CD4-positive, alpha-beta T cell (primary cell): ENCODE results near the gene PRTG. TPM values are rescaled to one million over a fixed set of nuclear protein-coding genes. Genes with fewer than 3 reads are reported as not detected.

ENCODE experiments used
- ATAC-seq: fragments of 200-7000 bp; cut with Tn5 transposase; one replicate; pipeline ENCODE4 v1.10.0; 2022; ENCODE audit warnings: mild to moderate bottlenecking; ENCODE audit not compliant: poor library complexity
- CTCF ChIA-PET: fragments of 350-600 bp; sonication (Branson Sonifier 250); formaldehyde crosslinking; loops from one replicate; lab custom pipeline; 2021; ENCODE audit warnings: antibody characterized with exemption, inconsistent platforms; lab: Charles Lee
- POLR2A ChIA-PET: fragments of 350-600 bp; sonication (Branson Sonifier 250); formaldehyde crosslinking; loops from one replicate; lab custom pipeline; 2021; ENCODE audit warnings: antibody characterized with exemption, inconsistent platforms; lab: Charles Lee
- DNase-seq, 14 experiments: peaks; one replicate each; pipeline ENCODE4 v3.0.0-alpha.2; 2013 to 2020; ENCODE audit warnings: mixed read lengths in 2 of 14
- H3K27ac ChIP-seq, 2 donors: one replicate each; pipeline versions ENCODE4 v1.5.1 to v1.7.0; 2013; ENCODE audit warnings: low read length in 2 of 2, low read depth in 1 of 2, mild to moderate bottlenecking in 1 of 2
- H3K27me3 ChIP-seq, 2 experiments: 1 replicate in 1 of 2; 2 replicates in 1 of 2; pipeline versions ENCODE4 v1.6.1 to v1.7.0; 2013; ENCODE audit warnings: low read length in 2 of 2, control low read depth in 1 of 2, mild to moderate bottlenecking in 1 of 2, moderate library complexity in 1 of 2; ENCODE audit not compliant: insufficient read depth in 2 of 2, control insufficient read depth in 1 of 2
- H3K36me3 ChIP-seq: one replicate; pipeline ENCODE4 v1.6.1; 2013; ENCODE audit warnings: low read length, control low read depth; ENCODE audit not compliant: insufficient read depth
- H3K4me1 ChIP-seq: one replicate; pipeline ENCODE4 v1.6.1; 2013; ENCODE audit warnings: low read length, control low read depth; ENCODE audit not compliant: insufficient read depth
- H3K4me3 ChIP-seq: one replicate; pipeline ENCODE4 v1.5.1; 2013; ENCODE audit warnings: mild to moderate bottlenecking, low read length, moderate library complexity
- H3K9me3 ChIP-seq, 2 experiments: 1 replicate in 1 of 2; 2 replicates in 1 of 2; pipeline versions ENCODE4 v1.6.1 to v1.7.0; 2013; ENCODE audit warnings: low read length in 2 of 2, mild to moderate bottlenecking in 2 of 2, control low read depth in 1 of 2, moderate library complexity in 1 of 2; ENCODE audit not compliant: control insufficient read depth in 1 of 2, insufficient read depth in 1 of 2
- H3K27ac Mint-ChIP-seq: one replicate; pipeline ENCODE4 v1.8.0; 2020; ENCODE audit warnings: mixed read lengths
- H3K27me3 Mint-ChIP-seq: one replicate; pipeline ENCODE4 v1.8.0; 2021; ENCODE audit warnings: mixed read lengths
- H3K36me3 Mint-ChIP-seq: one replicate; pipeline ENCODE4 v1.8.0; 2021; ENCODE audit warnings: low read depth, mixed read lengths
- H3K4me1 Mint-ChIP-seq: one replicate; pipeline ENCODE4 v1.8.0; 2021; ENCODE audit warnings: low read depth, mixed read lengths
- H3K4me3 Mint-ChIP-seq: one replicate; pipeline ENCODE4 v1.8.0; 2020; ENCODE audit warnings: mild to moderate bottlenecking, mixed read lengths
- H3K9me3 Mint-ChIP-seq: one replicate; pipeline ENCODE4 v1.8.0; 2020; ENCODE audit warnings: mixed read lengths
- intact Hi-C, 2 experiments: fragments of 100-400 bp; cut with DNase I in 1 of 2; cut with micrococcal nuclease in 1 of 2; formaldehyde crosslinking; loops; one replicate each; pipeline versions ENCODE4 v1.15.1 to v1.9.0; 2023 to 2025; cut with DNase I, micrococcal nuclease
- total RNA-seq, 174 experiments: library from RNA in 2 of 174; stranded (reverse) in 2 of 174; gene quantifications; one replicate each; pipeline ENCODE4 v1.2.3 and lab custom pipeline; 2021 to 2026
- TF ChIP-seq, protein P1 (sequence below): fragments of 200-600 bp; IDR thresholded peaks from one replicate; pipeline ENCODE4 v1.8.0; 2022; ENCODE audit warnings: antibody characterized with exemption, mild to moderate bottlenecking

The PRTG gene
- total RNA-seq, 2 experiments from 2014 or later = not detected

GRCh38 chr15:55782901-55783300, 39.9 kb upstream of the PRTG start:
- intact Hi-C loops = no loop called here
- TF ChIP-seq, protein P1, sequence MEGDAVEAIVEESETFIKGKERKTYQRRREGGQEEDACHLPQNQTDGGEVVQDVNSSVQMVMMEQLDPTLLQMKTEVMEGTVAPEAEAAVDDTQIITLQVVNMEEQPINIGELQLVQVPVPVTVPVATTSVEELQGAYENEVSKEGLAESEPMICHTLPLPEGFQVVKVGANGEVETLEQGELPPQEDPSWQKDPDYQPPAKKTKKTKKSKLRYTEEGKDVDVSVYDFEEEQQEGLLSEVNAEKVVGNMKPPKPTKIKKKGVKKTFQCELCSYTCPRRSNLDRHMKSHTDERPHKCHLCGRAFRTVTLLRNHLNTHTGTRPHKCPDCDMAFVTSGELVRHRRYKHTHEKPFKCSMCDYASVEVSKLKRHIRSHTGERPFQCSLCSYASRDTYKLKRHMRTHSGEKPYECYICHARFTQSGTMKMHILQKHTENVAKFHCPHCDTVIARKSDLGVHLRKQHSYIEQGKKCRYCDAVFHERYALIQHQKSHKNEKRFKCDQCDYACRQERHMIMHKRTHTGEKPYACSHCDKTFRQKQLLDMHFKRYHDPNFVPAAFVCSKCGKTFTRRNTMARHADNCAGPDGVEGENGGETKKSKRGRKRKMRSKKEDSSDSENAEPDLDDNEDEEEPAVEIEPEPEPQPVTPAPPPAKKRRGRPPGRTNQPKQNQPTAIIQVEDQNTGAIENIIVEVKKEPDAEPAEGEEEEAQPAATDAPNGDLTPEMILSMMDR = no peak

GRCh38 chr15:55780292-55780691, 37.3 kb upstream of the PRTG start:
- H3K4me1 Mint-ChIP-seq = no peaks in the 10 kb centered on the region
- intact Hi-C loops = no loop called here
- Histone ChIP-seq H3K9me3 (peaks cover 0 to 9% of the 10 kb centered on the region in 2 experiments), H3K36me3 (no peaks in the 10 kb centered on the region), H3K27ac (no peak overlapping the region), H3K4me1 (no peaks in the 10 kb centered on the region), H3K4me3 (no peak overlapping the region), H3K27me3 (no peaks in the 10 kb centered on the region)
- TF ChIP-seq, protein P1 = no peak
- CTCF ChIA-PET = no interaction called here
- POLR2A ChIA-PET = no interaction called here
- DNase-seq = no peak
- no peak for ATAC-seq
- H3K9me3 Mint-ChIP-seq = no peaks in the 10 kb centered on the region
- no peak overlapping the region for H3K4me3 Mint-ChIP-seq
- H3K36me3 Mint-ChIP-seq = no peaks in the 10 kb centered on the region
- H3K27me3 Mint-ChIP-seq = peaks cover 28% of the 10 kb centered on the region
- no peak overlapping the region for H3K27ac Mint-ChIP-seq

More at GRCh38 chr15:55782901-55783300, 39.9 kb upstream of the PRTG start:
- Mint-ChIP-seq H3K4me3 (no peak overlapping the region), H3K36me3 (no peaks in the 10 kb centered on the region), H3K4me1 (no peaks in the 10 kb centered on the region), H3K27me3 (peaks cover 29% of the 10 kb centered on the region), H3K9me3 (no peaks in the 10 kb centered on the region), H3K27ac (no peak overlapping the region)
- H3K27ac ChIP-seq = no peak overlapping the region
- ATAC-seq (no peak), DNase-seq (no peak)
- H3K4me1 ChIP-seq = no peaks in the 10 kb centered on the region
- peaks cover 0 to 3% of the 10 kb centered on the region in 2 experiments for H3K27me3 ChIP-seq
- no peaks in the 10 kb centered on the region for H3K36me3 ChIP-seq
- CTCF ChIA-PET = no interaction called here
- peaks cover 0 to 9% of the 10 kb centered on the region in 2 experiments for H3K9me3 ChIP-seq
- H3K4me3 ChIP-seq = no peak overlapping the region
- POLR2A ChIA-PET = no interaction called here

- POLR2A ChIA-PET = no interaction called here
- CTCF ChIA-PET = no interaction called here
- no peak overlapping the region for H3K4me3 ChIP-seq
Measured at GRCh38 chr15:55778932-55779331, 36.0 kb upstream of the PRTG start.

More at GRCh38 chr15:55778932-55779331, 36.0 kb upstream of the PRTG start:
- H3K27me3 Mint-ChIP-seq = peaks cover 30% of the 10 kb centered on the region
- H3K36me3 Mint-ChIP-seq = no peaks in the 10 kb centered on the region
- Histone ChIP-seq H3K36me3 (no peaks in the 10 kb centered on the region), H3K9me3 (peaks cover 0 to 9% of the 10 kb centered on the region in 2 experiments), H3K4me1 (no peaks in the 10 kb centered on the region), H3K27me3 (no peaks in the 10 kb centered on the region), H3K27ac (no peak overlapping the region)
- no peaks in the 10 kb centered on the region for H3K9me3 Mint-ChIP-seq
- no peak overlapping the region for H3K27ac Mint-ChIP-seq
- intact Hi-C loops = no loop called here
- DNase-seq (no peak), ATAC-seq (no peak)
- TF ChIP-seq, protein P1 = no peak
- no peaks in the 10 kb centered on the region for H3K4me1 Mint-ChIP-seq
- H3K4me3 Mint-ChIP-seq = no peak overlapping the region
